Liver (tissue), 9 donors: ENCODE results near the gene SLC25A39. TPM values are rescaled to one million over a fixed set of nuclear protein-coding genes. Genes with fewer than 3 reads are reported as not detected.

Source experiments
- DNase-seq: peaks from one replicate; pipeline ENCODE4 v3.0.0-alpha.2; 2017; ENCODE audit warnings: low spot score
- H3K27ac ChIP-seq, 2 donors: one replicate each; pipeline ENCODE4 v1.7.0; 2013; ENCODE audit warnings: inconsistent platforms in 2 of 2, low read length in 2 of 2, control low read depth in 1 of 2, low read depth in 1 of 2, mild to moderate bottlenecking in 1 of 2
- H3K27me3 ChIP-seq, 4 donors: one replicate each; pipeline versions ENCODE4 v1.6.1 to v1.7.0; 2013; ENCODE audit warnings: low read length in 3 of 4, inconsistent platforms in 1 of 4, mild to moderate bottlenecking in 1 of 4, moderate library complexity in 1 of 4; ENCODE audit not compliant: control insufficient read depth in 4 of 4, insufficient read depth in 4 of 4
- H3K36me3 ChIP-seq, 4 donors: one replicate each; pipeline versions ENCODE4 v1.6.1 to v1.7.0; 2013; ENCODE audit warnings: low read length in 3 of 4, mild to moderate bottlenecking in 3 of 4, low read depth in 1 of 4, moderate library complexity in 1 of 4; ENCODE audit not compliant: control insufficient read depth in 4 of 4, insufficient read depth in 3 of 4
- H3K4me1 ChIP-seq, 4 donors: one replicate each; pipeline versions ENCODE4 v1.6.1 to v1.7.0; 2013; ENCODE audit warnings: low read length in 3 of 4, mild to moderate bottlenecking in 3 of 4, moderate library complexity in 1 of 4; ENCODE audit not compliant: control insufficient read depth in 4 of 4, insufficient read depth in 4 of 4
- H3K4me3 ChIP-seq, 3 donors: one replicate each; pipeline versions ENCODE4 v1.6.1 to v1.7.0; 2013; ENCODE audit warnings: low read length in 3 of 3, control low read depth in 1 of 3, low read depth in 1 of 3, mild to moderate bottlenecking in 1 of 3
- H3K9ac ChIP-seq, 2 donors: one replicate each; pipeline ENCODE4 v1.7.0; 2013; ENCODE audit warnings: low read length in 2 of 2, mild to moderate bottlenecking in 2 of 2, moderate library complexity in 2 of 2, control low read depth in 1 of 2, low read depth in 1 of 2
- H3K9me3 ChIP-seq, 4 donors: one replicate each; pipeline versions ENCODE4 v1.6.1 to v1.7.0; 2013; ENCODE audit warnings: low read length in 3 of 4; ENCODE audit not compliant: control insufficient read depth in 4 of 4
- CTCF ChIP-seq: fragments of 150-350 bp; IDR thresholded peaks from 2 replicates; pipeline ENCODE4 v1.5.1; 2017; ENCODE audit warnings: improper control_type of control experiment, low read depth, low read length; ENCODE audit not compliant: missing input control
- EGR1 ChIP-seq, 2 donors: IDR thresholded peaks; 2 replicates each; pipeline ENCODE4 v1.6.1; 2016 to 2018; ENCODE audit warnings: antibody characterized with exemption in 2 of 2, low read depth in 2 of 2
- FOXA1 ChIP-seq: IDR thresholded peaks from 2 replicates; pipeline ENCODE4 v1.6.1; 2016; ENCODE audit warnings: antibody characterized with exemption
- FOXA2 ChIP-seq: IDR thresholded peaks from 2 replicates; pipeline ENCODE4 v1.6.1; 2016; ENCODE audit warnings: antibody characterized with exemption
- GABPA ChIP-seq, 2 donors: IDR thresholded peaks in 1 of 2; conservative IDR thresholded peaks in 1 of 2; 2 replicates each; pipeline ENCODE4 v1.6.1; 2016; ENCODE audit warnings: antibody characterized with exemption in 2 of 2, mild to moderate bottlenecking in 1 of 2, moderate library complexity in 1 of 2
- HNF4A ChIP-seq, 2 donors: conservative IDR thresholded peaks; 2 replicates each; pipeline ENCODE4 v1.6.1; 2016; ENCODE audit warnings: antibody characterized with exemption in 2 of 2, mild to moderate bottlenecking in 2 of 2
- HNF4G ChIP-seq: IDR thresholded peaks from 2 replicates; pipeline ENCODE4 v1.6.1; 2016; ENCODE audit warnings: antibody characterized with exemption
- JUND ChIP-seq, 2 donors: IDR thresholded peaks; 2 replicates each; pipeline ENCODE4 v1.6.1; 2016; ENCODE audit warnings: antibody characterized with exemption in 2 of 2
- RAD21 ChIP-seq, 2 donors: IDR thresholded peaks; 2 replicates each; pipeline ENCODE4 v1.6.1; 2016; ENCODE audit warnings: antibody characterized with exemption in 2 of 2, mild to moderate bottlenecking in 2 of 2
- RXRA ChIP-seq, 2 donors: IDR thresholded peaks; 2 replicates each; pipeline ENCODE4 v1.6.1; 2017 to 2018; ENCODE audit warnings: antibody characterized with exemption in 2 of 2, mild to moderate bottlenecking in 1 of 2
- SP1 ChIP-seq: IDR thresholded peaks from 2 replicates; pipeline ENCODE4 v1.6.1; 2018; ENCODE audit warnings: antibody characterized with exemption, mild to moderate bottlenecking
- TAF1 ChIP-seq: conservative IDR thresholded peaks from 2 replicates; pipeline ENCODE4 v1.6.1; 2016; ENCODE audit warnings: antibody characterized with exemption, mild to moderate bottlenecking
- YY1 ChIP-seq: IDR thresholded peaks from 2 replicates; pipeline ENCODE4 v1.6.1; 2016; ENCODE audit warnings: antibody characterized with exemption, mild to moderate bottlenecking
- ZBTB33 ChIP-seq: IDR thresholded peaks from 2 replicates; pipeline ENCODE4 v1.6.1; 2016; ENCODE audit warnings: antibody characterized with exemption
- WGBS: extraction: QIAGEN DNeasy Blood & Tissue Kit; methylation state at CpG from one replicate; pipeline ENCODE4 v1.1.7; 2013; 5-methylcytosine and 5-hydroxymethylcytosine counted together
- polyA plus RNA-seq, 2 donors: library from polyadenylated mRNA; stranded (reverse) in 1 of 2; unstranded in 1 of 2; fragments of 200-250 nt in 1 of 2; fragments of >200 nt in 1 of 2; fragmentation: Nextera tagmentation in 1 of 2; extraction: Ambion mirVana in 1 of 2; gene quantifications; one replicate each; pipeline versions ENCODE4 v1.2.1 to v1.2.3, GENCODE V29; 2013 to 2015
- total RNA-seq, 2 donors: library from RNA; depleted of rRNA; stranded (reverse); fragments of >200 nt; gene quantifications; one replicate each; pipeline ENCODE4 v1.2.3, GENCODE V29; 2014
- TF ChIP-seq, protein P1 (sequence below): IDR thresholded peaks from 2 replicates; pipeline ENCODE4 v1.6.1; 2016; ENCODE audit warnings: antibody characterized with exemption, mild to moderate bottlenecking
- TF ChIP-seq, protein P2 (sequence below): IDR thresholded peaks from 2 replicates; pipeline ENCODE4 v1.6.1; 2016; ENCODE audit warnings: antibody characterized with exemption
- TF ChIP-seq, protein P3 (sequence below): IDR thresholded peaks from 2 replicates; pipeline ENCODE4 v1.6.1; 2016; ENCODE audit warnings: antibody characterized with exemption
- donor health status: healthy.
- donor health status: healthy.
- donor health status: healthy.
- donor health status: healthy.
- donor health status: healthy.

SLC25A39 gene
- total and polyA plus RNA-seq, 4 donors = 62.0 to 395 (median 83.8) TPM

- peak overlapping the region in 1 of 2 donors; percentile 43 for H3K9ac ChIP-seq
- H3K27ac ChIP-seq = no peak overlapping the region
- peaks cover 5 to 27% (median 12%) of the 10 kb centered on the region in 4 donors for H3K4me1 ChIP-seq
- no peaks in the 10 kb centered on the region for H3K27me3 ChIP-seq
- no peaks in the 10 kb centered on the region for H3K9me3 ChIP-seq
- peak overlapping the region; percentile 76 to 92 (median 87) for H3K4me3 ChIP-seq
- WGBS = 61% methylated on average over 27 of the region's 27 CpGs
- H3K36me3 ChIP-seq = peaks cover 2 to 28% (median 10%) of the 10 kb centered on the region in 4 donors
- TF ChIP-seq YY1 (no peak), EGR1 (IDR thresholded peaks at IDR 0.05; ENCODE audit: low read depth in 2 of 2) (no peak), SP1 (no peak)
- peak; percentile 35 for DNase-seq
Measured at GRCh38 chr17:44323359-44324091, 1.1 kb downstream of the SLC25A39 start.

- no peaks in the 10 kb centered on the region for H3K9me3 ChIP-seq
- TF ChIP-seq EGR1 (IDR thresholded peaks at IDR 0.05; ENCODE audit: low read depth in 2 of 2) (no peak), SP1 (no peak), RXRA (IDR thresholded peaks at IDR 0.05) (no peak), JUND (IDR thresholded peaks at IDR 0.05) (no peak), TAF1 (no peak), ZBTB33 (no peak), RAD21 (IDR thresholded peaks at IDR 0.05) (no peak), HNF4G (no peak), HNF4A (conservative IDR thresholded peaks at IDR 0.05) (no peak), YY1 (no peak), GABPA (IDR thresholded peaks at IDR 0.05 in 1 of 2, conservative IDR thresholded peaks at IDR 0.05 in 1 of 2) (no peak), FOXA1 (no peak), FOXA2 (no peak), CTCF (no peak)
- TF ChIP-seq, protein P1, sequence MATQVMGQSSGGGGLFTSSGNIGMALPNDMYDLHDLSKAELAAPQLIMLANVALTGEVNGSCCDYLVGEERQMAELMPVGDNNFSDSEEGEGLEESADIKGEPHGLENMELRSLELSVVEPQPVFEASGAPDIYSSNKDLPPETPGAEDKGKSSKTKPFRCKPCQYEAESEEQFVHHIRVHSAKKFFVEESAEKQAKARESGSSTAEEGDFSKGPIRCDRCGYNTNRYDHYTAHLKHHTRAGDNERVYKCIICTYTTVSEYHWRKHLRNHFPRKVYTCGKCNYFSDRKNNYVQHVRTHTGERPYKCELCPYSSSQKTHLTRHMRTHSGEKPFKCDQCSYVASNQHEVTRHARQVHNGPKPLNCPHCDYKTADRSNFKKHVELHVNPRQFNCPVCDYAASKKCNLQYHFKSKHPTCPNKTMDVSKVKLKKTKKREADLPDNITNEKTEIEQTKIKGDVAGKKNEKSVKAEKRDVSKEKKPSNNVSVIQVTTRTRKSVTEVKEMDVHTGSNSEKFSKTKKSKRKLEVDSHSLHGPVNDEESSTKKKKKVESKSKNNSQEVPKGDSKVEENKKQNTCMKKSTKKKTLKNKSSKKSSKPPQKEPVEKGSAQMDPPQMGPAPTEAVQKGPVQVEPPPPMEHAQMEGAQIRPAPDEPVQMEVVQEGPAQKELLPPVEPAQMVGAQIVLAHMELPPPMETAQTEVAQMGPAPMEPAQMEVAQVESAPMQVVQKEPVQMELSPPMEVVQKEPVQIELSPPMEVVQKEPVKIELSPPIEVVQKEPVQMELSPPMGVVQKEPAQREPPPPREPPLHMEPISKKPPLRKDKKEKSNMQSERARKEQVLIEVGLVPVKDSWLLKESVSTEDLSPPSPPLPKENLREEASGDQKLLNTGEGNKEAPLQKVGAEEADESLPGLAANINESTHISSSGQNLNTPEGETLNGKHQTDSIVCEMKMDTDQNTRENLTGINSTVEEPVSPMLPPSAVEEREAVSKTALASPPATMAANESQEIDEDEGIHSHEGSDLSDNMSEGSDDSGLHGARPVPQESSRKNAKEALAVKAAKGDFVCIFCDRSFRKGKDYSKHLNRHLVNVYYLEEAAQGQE = no peak
- TF ChIP-seq, protein P2, sequence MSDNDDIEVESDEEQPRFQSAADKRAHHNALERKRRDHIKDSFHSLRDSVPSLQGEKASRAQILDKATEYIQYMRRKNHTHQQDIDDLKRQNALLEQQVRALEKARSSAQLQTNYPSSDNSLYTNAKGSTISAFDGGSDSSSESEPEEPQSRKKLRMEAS = no peak
- TF ChIP-seq, protein P3, sequence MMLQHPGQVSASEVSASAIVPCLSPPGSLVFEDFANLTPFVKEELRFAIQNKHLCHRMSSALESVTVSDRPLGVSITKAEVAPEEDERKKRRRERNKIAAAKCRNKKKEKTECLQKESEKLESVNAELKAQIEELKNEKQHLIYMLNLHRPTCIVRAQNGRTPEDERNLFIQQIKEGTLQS = no peak
- H3K4me3 ChIP-seq = no peak overlapping the region
- 96% methylated on average over 11 of the region's 11 CpGs for WGBS
- no peak for DNase-seq
- H3K9ac ChIP-seq = no peak overlapping the region
- H3K36me3 ChIP-seq = peaks cover 2 to 28% (median 10%) of the 10 kb centered on the region in 4 donors
- peaks cover 5 to 27% (median 12%) of the 10 kb centered on the region in 4 donors for H3K4me1 ChIP-seq
- H3K27ac ChIP-seq = no peak overlapping the region
- H3K27me3 ChIP-seq = no peaks in the 10 kb centered on the region
Measured at GRCh38 chr17:44322236-44322895, 2.3 kb downstream of the SLC25A39 start.
